Measurements from ENCODE around the gene NR2F2.

NR2F2 gene

DNA sequence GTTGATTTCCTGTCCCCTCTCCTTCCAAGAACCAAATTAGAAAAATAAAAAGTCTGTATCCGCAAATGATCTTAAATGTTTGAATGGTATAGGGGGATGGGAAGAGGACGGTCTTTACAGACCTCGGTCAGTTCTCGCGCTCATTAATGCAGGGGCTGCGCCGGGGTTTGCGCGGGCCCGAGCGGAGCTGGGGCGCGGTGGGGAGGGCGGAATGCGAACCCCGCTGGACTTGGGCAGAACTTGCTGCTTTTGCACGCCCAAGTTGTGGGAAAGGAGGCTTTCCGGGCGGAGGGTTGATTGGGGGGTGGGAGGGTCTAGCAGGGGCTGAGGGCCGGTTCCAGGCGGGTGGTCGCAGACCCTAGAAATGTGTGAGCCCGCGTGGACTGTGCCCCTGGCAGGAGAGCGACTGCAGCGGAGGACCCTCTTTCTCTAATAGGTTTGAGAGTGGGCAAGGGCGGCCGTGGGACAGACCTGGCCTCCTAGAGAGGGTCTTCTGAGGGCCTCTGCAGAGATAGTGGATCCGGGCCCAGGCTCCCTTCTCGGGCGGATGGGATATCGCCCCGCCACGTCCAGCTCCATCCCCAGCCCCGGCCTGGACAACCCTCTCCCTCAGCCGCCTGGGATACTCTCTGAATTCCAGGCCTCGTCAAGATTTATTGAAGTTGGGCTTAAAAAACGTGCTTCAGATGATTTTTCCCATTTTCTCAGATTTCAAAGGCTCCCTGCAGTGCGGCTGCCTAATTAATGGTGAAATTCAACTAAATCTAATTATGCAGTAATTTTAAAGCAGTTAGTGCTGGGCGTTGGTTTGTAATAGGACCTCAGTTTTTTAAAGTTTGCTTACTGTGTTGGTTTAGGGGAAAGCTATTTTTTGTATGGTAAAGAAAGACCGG, 11.3 kb downstream of the NR2F2 start:
- no peak for DNase-seq (ENCODE audit: low spot score)
- TF ChIP-seq, protein P1, sequence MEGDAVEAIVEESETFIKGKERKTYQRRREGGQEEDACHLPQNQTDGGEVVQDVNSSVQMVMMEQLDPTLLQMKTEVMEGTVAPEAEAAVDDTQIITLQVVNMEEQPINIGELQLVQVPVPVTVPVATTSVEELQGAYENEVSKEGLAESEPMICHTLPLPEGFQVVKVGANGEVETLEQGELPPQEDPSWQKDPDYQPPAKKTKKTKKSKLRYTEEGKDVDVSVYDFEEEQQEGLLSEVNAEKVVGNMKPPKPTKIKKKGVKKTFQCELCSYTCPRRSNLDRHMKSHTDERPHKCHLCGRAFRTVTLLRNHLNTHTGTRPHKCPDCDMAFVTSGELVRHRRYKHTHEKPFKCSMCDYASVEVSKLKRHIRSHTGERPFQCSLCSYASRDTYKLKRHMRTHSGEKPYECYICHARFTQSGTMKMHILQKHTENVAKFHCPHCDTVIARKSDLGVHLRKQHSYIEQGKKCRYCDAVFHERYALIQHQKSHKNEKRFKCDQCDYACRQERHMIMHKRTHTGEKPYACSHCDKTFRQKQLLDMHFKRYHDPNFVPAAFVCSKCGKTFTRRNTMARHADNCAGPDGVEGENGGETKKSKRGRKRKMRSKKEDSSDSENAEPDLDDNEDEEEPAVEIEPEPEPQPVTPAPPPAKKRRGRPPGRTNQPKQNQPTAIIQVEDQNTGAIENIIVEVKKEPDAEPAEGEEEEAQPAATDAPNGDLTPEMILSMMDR (IDR thresholded peaks at IDR 0.05; ENCODE audit: extremely low read depth, missing control alignments), result no peak

DNA sequence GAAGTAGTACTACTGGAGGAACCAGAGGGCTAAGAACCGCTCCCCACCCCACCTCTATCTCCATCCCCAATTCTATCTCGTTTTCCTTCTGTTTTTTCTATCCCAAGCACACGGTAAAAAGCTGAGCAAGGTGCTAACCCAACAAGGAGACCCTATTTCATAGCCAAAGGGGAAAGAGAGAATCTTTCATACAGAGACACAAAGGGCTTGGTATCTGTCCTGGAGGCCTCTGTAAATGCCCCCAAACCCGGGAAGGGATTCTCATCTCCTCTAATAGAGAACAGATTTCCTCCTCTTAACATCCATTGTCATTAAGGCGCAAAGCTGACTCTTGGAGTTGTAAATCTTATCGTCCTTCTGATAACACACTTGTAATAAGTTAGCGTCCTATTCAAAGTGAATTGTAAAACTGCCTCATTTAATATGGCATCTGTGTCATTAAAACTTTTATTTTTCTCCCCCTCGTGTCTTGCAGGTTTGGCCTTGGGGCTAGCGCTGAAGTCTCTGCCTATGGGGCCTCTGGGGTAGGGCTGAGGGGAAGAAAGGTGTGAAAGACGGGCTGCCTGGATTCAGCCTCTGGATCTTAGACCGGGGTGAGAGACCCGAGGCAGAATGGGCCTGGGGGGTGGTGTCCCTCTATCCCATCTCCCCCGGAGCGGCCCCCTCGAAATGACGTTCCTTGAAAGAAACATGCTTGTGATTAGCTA, 12.1 kb downstream of the NR2F2 start:
- TF ChIP-seq, protein P1 (IDR thresholded peaks at IDR 0.05; ENCODE audit: extremely low read depth, missing control alignments), result no peak
- DNase-seq (ENCODE audit: low spot score), result no peak

DNA sequence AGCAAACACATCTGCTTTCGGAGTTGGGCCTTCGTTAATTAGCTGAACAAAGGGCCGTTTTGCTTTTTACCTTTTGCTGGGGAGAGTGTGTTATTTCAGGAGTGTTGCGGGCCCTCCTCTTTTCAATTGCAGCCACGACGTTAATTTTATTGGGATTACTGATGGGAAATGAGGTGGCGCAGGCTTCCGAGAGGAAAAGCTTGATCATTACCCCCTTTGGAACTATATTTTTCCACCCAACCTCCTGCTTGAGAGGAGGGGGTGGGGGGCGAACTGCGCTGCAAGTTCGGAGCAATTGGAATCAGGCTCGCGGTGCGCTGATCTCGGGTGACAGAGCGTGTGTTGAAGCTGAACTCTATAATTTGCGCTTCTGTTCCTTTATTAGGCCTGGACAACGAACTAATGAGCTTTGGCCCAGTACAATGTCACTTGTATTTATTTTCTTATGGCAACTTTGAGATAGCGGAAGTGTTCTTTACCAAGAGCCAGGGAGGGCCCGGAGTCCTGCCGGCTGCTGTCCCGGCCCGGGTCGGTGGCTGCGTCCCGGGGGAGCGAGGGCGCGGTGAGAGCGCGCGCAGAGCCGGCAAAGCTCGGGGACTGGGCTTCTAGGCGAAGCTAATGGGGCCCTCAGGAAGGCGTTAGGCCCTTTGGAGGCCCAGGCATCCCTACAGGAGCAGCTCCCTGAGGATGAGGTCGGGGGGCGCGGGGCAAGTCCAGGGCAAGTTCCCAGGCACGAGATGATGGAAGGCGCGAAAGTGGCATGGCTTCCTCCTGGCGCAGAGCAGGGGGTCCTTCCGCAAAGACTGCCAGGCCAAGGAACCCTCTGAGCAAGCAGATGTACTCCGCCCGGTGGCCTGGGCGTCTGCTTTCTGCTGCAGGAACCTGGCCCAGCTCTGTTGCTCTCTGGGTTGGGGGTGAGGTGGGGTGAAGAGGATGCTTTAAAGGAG, 12.9 kb downstream of the NR2F2 start:
- DNase-seq (ENCODE audit: low spot score), result no peak

GRCh38 chr15:96344060-96344705, 13.7 kb downstream of the NR2F2 start:
- DNase-seq (ENCODE audit: low spot score), result no peak
- TF ChIP-seq, protein P1 (IDR thresholded peaks at IDR 0.05; ENCODE audit: extremely low read depth, missing control alignments), result no peak

More for the DNA sequence above, 12.9 kb downstream of the NR2F2 start:
- TF ChIP-seq, protein P1 (IDR thresholded peaks at IDR 0.05; ENCODE audit: extremely low read depth, missing control alignments), result no peak

DNA sequence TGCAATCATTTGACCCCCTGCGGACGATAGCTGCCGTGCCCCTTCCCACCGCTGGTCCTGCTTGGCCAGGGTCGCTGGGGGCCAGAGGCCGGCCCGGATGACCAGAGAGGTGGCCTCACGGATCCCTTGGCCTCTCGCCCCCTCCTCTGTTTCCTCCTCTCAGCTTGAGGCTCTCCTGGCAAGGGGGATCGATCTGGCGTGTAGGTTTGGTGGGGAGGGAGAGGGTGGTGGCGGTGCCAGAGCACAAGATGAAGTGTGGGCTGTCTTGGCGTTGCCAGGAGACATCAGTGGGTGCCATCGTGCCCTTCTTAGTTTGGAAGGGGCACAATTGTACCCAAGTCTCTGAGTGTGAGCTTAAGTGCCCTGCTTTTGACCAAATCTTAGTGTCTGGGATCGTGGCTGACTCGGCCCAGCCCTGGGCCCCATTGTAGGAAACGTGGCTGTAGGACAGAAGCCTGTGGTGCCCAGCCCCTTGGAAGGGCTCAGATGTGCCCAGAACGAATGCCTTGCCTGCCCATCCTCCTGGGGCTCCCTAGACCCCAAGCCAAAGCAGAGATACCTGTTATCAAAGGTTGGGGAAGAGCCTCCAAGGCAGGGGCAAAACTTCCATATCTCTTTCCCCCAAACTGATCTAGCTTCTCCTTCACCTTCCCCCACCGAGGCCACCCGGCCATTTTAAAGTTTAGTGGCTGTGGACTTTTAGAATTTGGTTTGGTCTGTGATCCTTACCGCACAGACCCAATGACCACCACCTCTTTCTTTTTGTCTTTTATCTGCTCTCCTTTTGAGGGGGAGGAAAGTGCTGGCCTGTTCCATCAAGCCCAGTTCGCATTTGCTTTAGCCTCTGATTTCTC, 14.4 kb downstream of the NR2F2 start:
- no peak for DNase-seq (ENCODE audit: low spot score)
- TF ChIP-seq, protein P1 (IDR thresholded peaks at IDR 0.05; ENCODE audit: extremely low read depth, missing control alignments), result no peak
